OCI-LY7 (cell line): Measurements from ENCODE around the gene AUTS2. TPM values are rescaled to one million over a fixed set of nuclear protein-coding genes. Genes with fewer than 3 reads are reported as not detected.

ENCODE experiments used
- BruUV-seq: library from RNA; stranded (reverse); fragments of 400-500 nt; replicated peaks from 2 replicates; lab custom pipeline; 2021; lab: Mats Ljungman, UMichigan
- CTCF ChIA-PET: fragments of 300-600 bp; sonication (Branson Sonifier 250); formaldehyde crosslinking; loops from one replicate; lab custom pipeline; 2022; ENCODE audit warnings: antibody characterized with exemption; ENCODE audit not compliant: unreplicated experiment; lab: Charles Lee
- POLR2A ChIA-PET: fragments of 300-600 bp; sonication (Branson Sonifier 250); formaldehyde crosslinking; loops from one replicate; lab custom pipeline; 2022; ENCODE audit warnings: antibody characterized with exemption; lab: Charles Lee
- DNase-seq: peaks from one replicate; pipeline ENCODE4 v3.0.0-alpha.2; 2015; ENCODE audit warnings: low spot score
- H2AFZ ChIP-seq: fragments of 200-600 bp; sonication (generic), shearing (Covaris generic); 2 replicates; pipeline ENCODE4 v1.6.1; 2014; ENCODE audit warnings: mild to moderate bottlenecking, antibody characterized with exemption, low read length, moderate library complexity
- H3K27ac ChIP-seq: fragments of 200-600 bp; sonication (generic); 2 replicates; pipeline ENCODE4 v1.5.1; 2014; ENCODE audit warnings: mixed run types, low read depth, mild to moderate bottlenecking, moderate library complexity, low read length, inconsistent platforms; ENCODE audit not compliant: poor library complexity, severe bottlenecking
- H3K36me3 ChIP-seq: fragments of 200-600 bp; sonication (generic); 2 replicates; pipeline ENCODE4 v1.6.1; 2014; ENCODE audit warnings: mild to moderate bottlenecking, antibody characterized with exemption, low read length, moderate library complexity, mixed read lengths; ENCODE audit not compliant: insufficient read depth
- H3K4me1 ChIP-seq: fragments of 200-600 bp; sonication (generic); 2 replicates; pipeline ENCODE4 v1.5.1; 2014; ENCODE audit warnings: mild to moderate bottlenecking, low read length; ENCODE audit not compliant: insufficient read depth, poor library complexity, severe bottlenecking
- H3K4me2 ChIP-seq: fragments of 200-600 bp; sonication (generic); 2 replicates; pipeline ENCODE4 v1.6.1; 2014; ENCODE audit warnings: mild to moderate bottlenecking, low read length
- H3K4me3 ChIP-seq: fragments of 200-600 bp; sonication (generic); 2 replicates; pipeline ENCODE4 v1.5.1; 2014; ENCODE audit warnings: mild to moderate bottlenecking, low read depth, low read length; ENCODE audit not compliant: poor library complexity, severe bottlenecking
- H3K79me2 ChIP-seq: fragments of 200-600 bp; sonication (generic); 2 replicates; pipeline ENCODE4 v1.6.1; 2016; ENCODE audit warnings: low read depth, mild to moderate bottlenecking, low read length, moderate library complexity, mixed read lengths; ENCODE audit not compliant: insufficient read depth
- H3K9me2 ChIP-seq: fragments of 200-600 bp; sonication (generic); 2 replicates; pipeline ENCODE4 v1.6.1; 2016; ENCODE audit warnings: mild to moderate bottlenecking, low read length, mixed read lengths; ENCODE audit not compliant: insufficient read depth
- H3K9me3 ChIP-seq: fragments of 200-600 bp; sonication (generic); 2 replicates; pipeline ENCODE4 v1.6.1; 2014; ENCODE audit warnings: mild to moderate bottlenecking, mixed run types, low read length, mixed read lengths
- H4K20me1 ChIP-seq: fragments of 200-600 bp; sonication (generic); 2 replicates; pipeline ENCODE4 v1.6.1; 2014; ENCODE audit warnings: mild to moderate bottlenecking, antibody characterized with exemption, low read length, moderate library complexity, mixed read lengths; ENCODE audit not compliant: insufficient read depth
- CTCF ChIP-seq: fragments of 200-600 bp; sonication (generic); conservative IDR thresholded peaks from 2 replicates; pipeline ENCODE4 v1.5.1; 2014; ENCODE audit warnings: mild to moderate bottlenecking, antibody characterized with exemption, low read length, moderate library complexity, mixed read lengths
- EZH2phosphoT487 ChIP-seq: fragments of 200-600 bp; sonication (generic); IDR thresholded peaks from 2 replicates; pipeline ENCODE4 v1.6.1; 2018; ENCODE audit warnings: low read depth, borderline replicate concordance, mild to moderate bottlenecking, mixed run types, antibody characterized with exemption, low read length, moderate library complexity, mixed read lengths
- intact Hi-C: fragments of 100-400 bp; cut with micrococcal nuclease; formaldehyde crosslinking; loops from one replicate; pipeline ENCODE4 v1.10.0; 2022; ENCODE audit not compliant: unreplicated experiment
- total RNA-seq, 2 experiments: library from RNA; depleted of rRNA in 1 of 2; stranded (reverse); fragments of >200 nt in 1 of 2; shearing (Covaris generic) in 1 of 2; gene quantifications; 2 replicates each; pipeline ENCODE4 v1.2.3, GENCODE V29; 2014 to 2022

AUTS2 gene
- total RNA-seq, 2 experiments from 2014 or later: 37.9 to 78.5 TPM

GRCh38 chr7:70693686-70694433 lies 1095.6 kb downstream of the AUTS2 start:
- no TSS peak for BruUV-seq
- Histone ChIP-seq H3K9me3 (no peaks in the 10 kb centered on the region), H2AFZ (peak overlapping the region; percentile 14; the same call in 1 of the 2 replicates), H3K36me3 (peaks cover 4% of the 10 kb centered on the region; the same call in 1 of the 2 replicates), H3K9me2 (no peaks in the 10 kb centered on the region), H3K4me2 (peak overlapping the region; percentile 85), H4K20me1 (peaks cover 20% of the 10 kb centered on the region), H3K79me2 (0 out of 2 replicates have a peak, but pooled peaks cover 5% of the 10 kb centered on the region), H3K4me1 (peaks cover 23% of the 10 kb centered on the region), H3K27ac (no peak overlapping the region), H3K4me3 (peak overlapping the region; percentile 79)
- CTCF ChIA-PET: no interaction called here
- DNase-seq: peak; percentile 81
- TF ChIP-seq CTCF (no peak), EZH2phosphoT487 (no peak)
- intact Hi-C loops: loop anchor here (2.0 to 10.0 kb wide), 5 partner anchors 237 to 999 kb away; no protein-coding TSS in a partner anchor
- POLR2A ChIA-PET: interaction anchor here (0.6 to 0.7 kb wide), 3 partner anchors 14 to 824 kb away, joined by 3 to 5 read pairs (median 5); no protein-coding TSS in a partner anchor

GRCh38 chr7:70694434-70694970 lies 1096.2 kb downstream of the AUTS2 start:
- Histone ChIP-seq H3K4me3 (peak overlapping the region; percentile 79), H3K27ac (no peak overlapping the region), H3K79me2 (0 out of 2 replicates have a peak, but pooled peaks cover 5% of the 10 kb centered on the region), H3K4me2 (peak overlapping the region; percentile 85), H3K9me3 (no peaks in the 10 kb centered on the region), H3K9me2 (no peaks in the 10 kb centered on the region), H2AFZ (peak overlapping the region; percentile 35; the same call in 1 of the 2 replicates), H3K36me3 (peaks cover 10% of the 10 kb centered on the region; the same call in 1 of the 2 replicates), H4K20me1 (peaks cover 20% of the 10 kb centered on the region), H3K4me1 (peaks cover 26% of the 10 kb centered on the region)
- DNase-seq: peak; percentile 61
- intact Hi-C loops: loop anchor here (2.0 to 10.0 kb wide), 5 partner anchors 238 to 1000 kb away; no protein-coding TSS in a partner anchor
- TF ChIP-seq EZH2phosphoT487: no peak
- TF ChIP-seq CTCF: no peak
- BruUV-seq: no TSS peak
- CTCF ChIA-PET: interaction anchor here (0.5 to 0.6 kb wide), 2 partner anchors 9 to 669 kb away, joined by 5 to 7 read pairs; no protein-coding TSS in a partner anchor
- POLR2A ChIA-PET: interaction anchor here (0.6 to 0.7 kb wide), 3 partner anchors 15 to 823 kb away, joined by 3 to 5 read pairs (median 5); no protein-coding TSS in a partner anchor
